Parathyroid adenoma (tissue), 2 donors: ENCODE measurements around the gene TMEM198.

Experiments
- H2AFZ ChIP-seq: fragments of 300-600 bp; sonication (generic); one replicate; pipeline ENCODE4 v1.7.0; 2017; ENCODE audit warnings: antibody characterized with exemption, mild to moderate bottlenecking
- H3K27ac ChIP-seq: fragments of 300-600 bp; sonication (generic); one replicate; pipeline ENCODE4 v1.7.0; 2017
- H3K27me3 ChIP-seq: fragments of 300-600 bp; sonication (generic); one replicate; pipeline ENCODE4 v1.7.0; 2017; ENCODE audit warnings: low read length; ENCODE audit not compliant: control insufficient read depth, insufficient read depth
- H3K36me3 ChIP-seq: fragments of 300-600 bp; sonication (generic); one replicate; pipeline ENCODE4 v1.7.0; 2017; ENCODE audit warnings: low read length; ENCODE audit not compliant: control insufficient read depth, insufficient read depth
- H3K4me1 ChIP-seq: fragments of 300-600 bp; sonication (generic); one replicate; pipeline ENCODE4 v1.7.0; 2017; ENCODE audit warnings: control low read depth
- H3K4me2 ChIP-seq: fragments of 300-600 bp; sonication (generic); one replicate; pipeline ENCODE4 v1.7.0; 2017; ENCODE audit warnings: low read length
- H3K4me3 ChIP-seq: fragments of 300-600 bp; sonication (generic); one replicate; pipeline ENCODE4 v1.7.0; 2017; ENCODE audit warnings: low read depth, low read length
- H3K79me2 ChIP-seq: fragments of 300-600 bp; sonication (generic); one replicate; pipeline ENCODE4 v1.7.0; 2017; ENCODE audit warnings: control low read depth
- H3K9ac ChIP-seq: fragments of 300-600 bp; sonication (generic); one replicate; pipeline ENCODE4 v1.7.0; 2017; ENCODE audit warnings: mild to moderate bottlenecking
- H3K9me3 ChIP-seq: fragments of 300-600 bp; sonication (generic); one replicate; pipeline ENCODE4 v1.7.0; 2017; ENCODE audit warnings: low read length; ENCODE audit not compliant: control insufficient read depth
- TF ChIP-seq, protein P1 (sequence below): fragments of 300-600 bp; sonication (generic); IDR thresholded peaks from one replicate; pipeline ENCODE4 v1.7.0; 2017; ENCODE audit warnings: antibody characterized with exemption, mild to moderate bottlenecking
- donor health status: primary hyperparathyroidism.

The TMEM198 gene

DNA sequence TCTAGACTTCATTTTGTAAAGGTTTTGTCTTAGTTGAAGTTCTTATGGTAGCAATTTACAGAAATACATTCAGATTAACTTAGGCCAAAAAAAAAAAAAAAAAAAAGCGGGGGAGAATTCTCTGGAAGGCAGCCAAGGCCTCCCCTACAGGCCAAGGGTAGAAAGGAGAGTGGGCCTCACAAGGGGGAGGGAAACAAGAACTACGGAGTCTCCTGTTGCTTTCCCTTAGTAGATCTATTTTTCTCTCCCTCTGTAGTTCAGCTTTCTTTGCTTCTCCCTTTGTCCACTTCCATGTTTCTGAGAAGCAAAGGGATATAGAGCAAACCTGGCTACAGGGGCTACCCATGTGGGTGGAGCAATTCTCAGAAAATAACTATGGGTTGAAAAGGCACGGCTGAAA is 51.4 kb downstream of the TMEM198 start:
- Histone ChIP-seq H3K36me3 (no peaks in the 10 kb centered on the region), H2AFZ (no peak overlapping the region), H3K79me2 (no peaks in the 10 kb centered on the region), H3K4me3 (no peak overlapping the region), H3K9ac (no peak overlapping the region), H3K9me3 (no peaks in the 10 kb centered on the region), H3K27me3 (no peaks in the 10 kb centered on the region), H3K4me1 (peaks cover 10% of the 10 kb centered on the region), H3K27ac (no peak overlapping the region), H3K4me2 (no peak overlapping the region)
- TF ChIP-seq, protein P1, sequence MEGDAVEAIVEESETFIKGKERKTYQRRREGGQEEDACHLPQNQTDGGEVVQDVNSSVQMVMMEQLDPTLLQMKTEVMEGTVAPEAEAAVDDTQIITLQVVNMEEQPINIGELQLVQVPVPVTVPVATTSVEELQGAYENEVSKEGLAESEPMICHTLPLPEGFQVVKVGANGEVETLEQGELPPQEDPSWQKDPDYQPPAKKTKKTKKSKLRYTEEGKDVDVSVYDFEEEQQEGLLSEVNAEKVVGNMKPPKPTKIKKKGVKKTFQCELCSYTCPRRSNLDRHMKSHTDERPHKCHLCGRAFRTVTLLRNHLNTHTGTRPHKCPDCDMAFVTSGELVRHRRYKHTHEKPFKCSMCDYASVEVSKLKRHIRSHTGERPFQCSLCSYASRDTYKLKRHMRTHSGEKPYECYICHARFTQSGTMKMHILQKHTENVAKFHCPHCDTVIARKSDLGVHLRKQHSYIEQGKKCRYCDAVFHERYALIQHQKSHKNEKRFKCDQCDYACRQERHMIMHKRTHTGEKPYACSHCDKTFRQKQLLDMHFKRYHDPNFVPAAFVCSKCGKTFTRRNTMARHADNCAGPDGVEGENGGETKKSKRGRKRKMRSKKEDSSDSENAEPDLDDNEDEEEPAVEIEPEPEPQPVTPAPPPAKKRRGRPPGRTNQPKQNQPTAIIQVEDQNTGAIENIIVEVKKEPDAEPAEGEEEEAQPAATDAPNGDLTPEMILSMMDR = no peak

DNA sequence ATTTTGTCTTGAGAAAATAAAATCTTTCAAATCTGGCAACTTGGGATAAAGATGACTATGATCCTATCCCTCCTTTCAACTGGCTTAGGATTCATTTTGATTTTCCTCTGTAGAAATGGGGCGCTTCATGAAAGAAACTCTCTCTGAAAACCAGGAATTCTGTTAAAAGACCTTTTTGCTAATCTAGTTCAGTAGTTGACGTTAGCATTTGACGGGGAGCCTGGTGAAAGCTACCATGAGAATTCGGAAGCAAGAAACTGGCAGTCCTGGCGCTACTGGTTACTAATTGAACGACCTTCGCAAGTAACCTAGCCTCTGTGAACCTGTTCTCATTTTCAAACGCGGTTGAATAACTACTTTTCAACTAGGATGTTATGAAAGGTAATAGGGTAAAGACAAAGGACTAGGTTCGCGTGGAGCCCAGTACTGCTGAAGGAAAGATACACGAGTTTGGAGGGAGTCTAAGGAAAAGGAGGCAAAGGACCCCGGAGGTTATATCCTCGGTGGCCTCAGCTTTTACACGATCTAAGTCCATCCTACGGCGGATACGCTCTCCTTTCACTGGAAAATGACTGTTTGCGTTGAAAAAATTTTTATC is 53.2 kb downstream of the TMEM198 start:
- H3K9ac ChIP-seq = peak overlapping the region; percentile 47
- H3K79me2 ChIP-seq = no peaks in the 10 kb centered on the region
- TF ChIP-seq, protein P1 = no peak
- peak overlapping the region; percentile 94 for H3K4me2 ChIP-seq
- peak overlapping the region; percentile 83 for H2AFZ ChIP-seq
- H3K27me3 ChIP-seq = no peaks in the 10 kb centered on the region
- no peaks in the 10 kb centered on the region for H3K9me3 ChIP-seq
- H3K4me3 ChIP-seq = peak overlapping the region; percentile 97
- H3K27ac ChIP-seq = peak overlapping the region; percentile 90
- H3K36me3 ChIP-seq = no peaks in the 10 kb centered on the region
- H3K4me1 ChIP-seq = peaks cover 10% of the 10 kb centered on the region

DNA sequence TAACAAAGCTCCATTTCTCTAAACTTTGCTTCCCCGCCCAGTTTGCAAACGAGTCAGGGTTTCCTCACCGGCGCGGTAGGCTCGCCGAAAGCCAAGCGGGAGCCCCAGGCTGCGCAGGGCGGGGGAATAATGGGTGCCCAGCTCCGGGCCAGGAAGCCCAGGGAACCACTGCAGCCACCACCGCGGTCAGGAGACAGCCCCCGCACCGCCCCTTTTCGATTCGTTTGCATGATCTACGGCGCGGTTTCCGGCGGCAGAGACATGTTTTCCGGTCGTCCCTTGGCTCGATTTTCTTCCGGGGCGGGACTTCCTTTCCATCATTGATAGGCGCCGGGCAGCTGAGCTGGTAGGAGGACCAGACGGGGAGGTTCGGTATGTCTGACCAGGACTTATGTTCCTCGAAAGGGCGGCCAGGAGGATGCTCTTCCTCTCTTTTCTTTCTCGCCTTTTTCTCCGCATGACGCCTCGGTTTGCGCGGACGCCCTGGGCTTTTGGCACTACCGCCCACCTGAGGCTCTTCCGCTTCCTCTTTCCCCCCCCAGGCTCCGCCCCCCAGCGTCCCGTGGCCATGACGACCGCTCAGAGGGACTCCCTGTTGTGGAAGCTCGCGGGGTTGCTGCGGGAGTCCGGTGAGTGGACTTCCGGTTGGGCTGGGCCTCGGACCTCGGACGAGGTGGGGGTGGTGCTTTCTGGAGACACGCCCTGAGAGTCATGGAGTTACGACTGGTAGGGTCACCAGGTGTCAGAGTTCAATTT is 53.9 kb downstream of the TMEM198 start, which contains the start of gene STK11IP:
TSS of gene STK11IP (plus strand) at position 306 of the 756 bp plus-strand sequence. CDS start at position 569, 263 bp downstream.
- H3K27ac ChIP-seq = peak within 1 kb of the TSS; percentile 90
- peak within 1 kb of the TSS; percentile 83 for H2AFZ ChIP-seq
- peak within 1 kb of the TSS; percentile 47 for H3K9ac ChIP-seq
- peaks cover 10% of the 10 kb centered on the region for H3K4me1 ChIP-seq
- H3K9me3 ChIP-seq = no peaks in the 10 kb centered on the region
- no peaks in the 10 kb centered on the region for H3K27me3 ChIP-seq
- TF ChIP-seq, protein P1 = no peak
- H3K4me2 ChIP-seq = peak within 1 kb of the TSS; percentile 94
- H3K36me3 ChIP-seq = no peaks in the 10 kb centered on the region
- no peaks in the 10 kb centered on the region for H3K79me2 ChIP-seq
- peak within 1 kb of the TSS; percentile 97 for H3K4me3 ChIP-seq

DNA sequence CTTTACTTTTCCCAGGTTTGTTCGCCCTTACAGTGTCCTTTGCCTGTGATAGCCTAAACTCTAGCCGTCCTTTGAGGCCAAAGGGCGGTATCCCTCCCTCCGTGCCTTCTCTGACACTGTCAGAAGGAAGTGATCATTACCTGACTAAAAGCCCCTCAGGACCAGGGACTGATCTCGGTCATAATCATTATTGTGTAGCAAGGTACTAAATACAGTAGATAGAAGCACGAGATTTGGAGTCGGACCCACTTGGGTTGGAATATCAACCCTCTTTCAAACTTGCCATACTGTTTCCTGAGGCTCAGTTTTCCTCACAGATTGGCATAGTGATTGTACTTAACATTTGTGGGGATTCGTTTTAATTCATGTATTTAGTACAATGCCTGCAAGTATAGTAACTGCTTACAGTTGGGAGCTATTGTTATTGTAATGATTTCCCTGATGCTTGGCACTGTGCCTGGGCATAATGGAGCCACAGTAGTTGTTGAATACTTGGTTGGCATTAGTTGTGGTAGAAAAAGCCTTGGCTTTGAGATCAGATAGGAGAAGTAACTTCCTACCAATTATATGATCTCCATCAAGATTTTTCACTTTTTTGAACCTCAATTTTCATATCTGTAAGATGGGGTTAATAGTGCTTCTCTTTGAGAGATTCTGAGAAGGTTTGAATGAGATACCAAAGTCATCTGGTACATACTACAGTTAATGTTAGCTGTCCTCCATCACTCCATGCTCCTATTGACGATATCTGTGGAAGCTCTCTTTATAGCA is 54.7 kb downstream of the TMEM198 start:
- H3K9me3 ChIP-seq = no peaks in the 10 kb centered on the region
- peak overlapping the region; percentile 83 for H2AFZ ChIP-seq
- peak overlapping the region; percentile 97 for H3K4me3 ChIP-seq
- H3K27ac ChIP-seq = peak overlapping the region; percentile 90
- H3K27me3 ChIP-seq = no peaks in the 10 kb centered on the region
- no peaks in the 10 kb centered on the region for H3K36me3 ChIP-seq
- H3K4me1 ChIP-seq = peaks cover 10% of the 10 kb centered on the region
- no peaks in the 10 kb centered on the region for H3K79me2 ChIP-seq
- no peak overlapping the region for H3K9ac ChIP-seq
- TF ChIP-seq, protein P1 = no peak
- peak overlapping the region; percentile 94 for H3K4me2 ChIP-seq
